SK-N-SH (cell line): Measurements from ENCODE around the gene KRAS. TPM values are rescaled to one million over a fixed set of nuclear protein-coding genes. Genes with fewer than 3 reads are reported as not detected.

Source experiments
- CTCF ChIA-PET: fragments of 300-600, 350-600 bp; formaldehyde crosslinking; extraction: SDS; loops from one replicate; lab custom pipeline; 2021; lab: Yijun Ruan, JAX
- POLR2A ChIA-PET: fragments of 350-600 bp; sonication (Branson Sonifier 250); formaldehyde crosslinking; extraction: SDS; loops from one replicate; lab custom pipeline; 2020; ENCODE audit warnings: antibody characterized with exemption, inconsistent platforms; lab: Yijun Ruan, JAX
- DNase-seq: peaks from one replicate; pipeline ENCODE4 v3.0.0; 2012
- H2AFZ ChIP-seq: fragments of 200-600 bp; sonication (generic); 2 replicates; pipeline ENCODE4 v1.8.1; 2016; ENCODE audit warnings: antibody characterized with exemption, mild to moderate bottlenecking, low read depth
- H3F3A ChIP-seq: fragments of 200-600 bp; sonication (generic); replicated peaks from 2 replicates; pipeline ENCODE3; 2016; ENCODE audit warnings: antibody characterized with exemption, mild to moderate bottlenecking; ENCODE audit not compliant: insufficient read depth
- H3K27ac ChIP-seq, 2 experiments: fragments of 200-500 bp in 1 of 2; fragments of 200-600 bp in 1 of 2; sonication (Bioruptor generic) in 1 of 2; sonication (generic), shearing (Covaris generic) in 1 of 2; 2 replicates each; pipeline versions ENCODE4 v1.5.1 to v1.6.1; 2014 to 2016; ENCODE audit warnings: low read depth in 2 of 2, inconsistent platforms in 1 of 2, low read length in 1 of 2, mild to moderate bottlenecking in 1 of 2, mixed read lengths in 1 of 2
- H3K27me3 ChIP-seq: fragments of 200-600 bp; sonication (generic), shearing (Covaris generic); 2 replicates; pipeline ENCODE4 v1.6.1; 2016; ENCODE audit warnings: mixed run types; ENCODE audit not compliant: insufficient read depth
- H3K36me3 ChIP-seq, 2 experiments: fragments of 200-500 bp in 1 of 2; fragments of 200-600 bp in 1 of 2; sonication (Bioruptor generic) in 1 of 2; sonication (generic) in 1 of 2; replicated peaks in 1 of 2; 2 replicates each; pipeline versions ENCODE3 to v1.5.1; 2014 to 2016; ENCODE audit warnings: low read length in 1 of 2, mild to moderate bottlenecking in 1 of 2; ENCODE audit not compliant: insufficient read depth in 2 of 2, control insufficient read depth in 1 of 2
- H3K4me1 ChIP-seq, 2 experiments: fragments of 200-500 bp in 1 of 2; fragments of 200-600 bp in 1 of 2; sonication (Bioruptor generic) in 1 of 2; sonication (generic), shearing (Covaris generic) in 1 of 2; 2 replicates each; pipeline versions ENCODE4 v1.5.1 to v1.6.1; 2014 to 2016; ENCODE audit warnings: low read depth in 1 of 2, low read length in 1 of 2, mixed run types in 1 of 2; ENCODE audit not compliant: insufficient read depth in 2 of 2, control insufficient read depth in 1 of 2
- H3K4me2 ChIP-seq: fragments of 200-600 bp; sonication (generic), shearing (Covaris generic); 2 replicates; pipeline ENCODE4 v1.6.1; 2017; ENCODE audit warnings: mixed run types
- H3K4me3 ChIP-seq, 2 experiments: fragments of 200-500 bp in 1 of 2; fragments of 200-600 bp in 1 of 2; sonication (Bioruptor generic) in 1 of 2; sonication (generic), shearing (Covaris generic) in 1 of 2; 2 replicates each; pipeline versions ENCODE4 v1.5.1 to v1.8.1; 2014 to 2016; ENCODE audit warnings: low read depth in 2 of 2, inconsistent platforms in 1 of 2, low read length in 1 of 2, mild to moderate bottlenecking in 1 of 2, mixed read lengths in 1 of 2, moderate library complexity in 1 of 2
- H3K79me2 ChIP-seq: fragments of 200-600 bp; sonication (generic); 2 replicates; pipeline ENCODE4 v1.8.1; 2017; ENCODE audit warnings: mild to moderate bottlenecking; ENCODE audit not compliant: insufficient read depth
- H3K9ac ChIP-seq: fragments of 200-600 bp; sonication (generic); 2 replicates; pipeline ENCODE4 v1.6.1; 2017; ENCODE audit warnings: mixed run types
- H3K9me2 ChIP-seq: fragments of 200-600 bp; sonication (generic); 2 replicates; pipeline ENCODE4 v1.6.1; 2017; ENCODE audit warnings: mixed run types
- H3K9me3 ChIP-seq: fragments of 200-600 bp; sonication (generic); 2 replicates; pipeline ENCODE4 v1.6.1; 2017; ENCODE audit warnings: mixed run types, mild to moderate bottlenecking, moderate library complexity
- H4K20me1 ChIP-seq: fragments of 200-600 bp; sonication (generic); 2 replicates; pipeline ENCODE4 v1.6.1; 2017; ENCODE audit warnings: mild to moderate bottlenecking, mixed run types; ENCODE audit not compliant: insufficient read depth
- CHD2 ChIP-seq: fragments of 150-350 bp; IDR thresholded peaks from 2 replicates; pipeline ENCODE4 v1.6.1; 2018; ENCODE audit warnings: low read length; ENCODE audit not compliant: partially characterized antibody
- EZH2phosphoT487 ChIP-seq: fragments of 200-600 bp; sonication (generic); IDR thresholded peaks from 2 replicates; pipeline ENCODE4 v1.6.1; 2017; ENCODE audit warnings: low read depth, mixed run types, mild to moderate bottlenecking, antibody characterized with exemption, moderate library complexity, borderline replicate concordance
- FOSL2 ChIP-seq: IDR thresholded peaks from 2 replicates; pipeline ENCODE4 v1.4.0; 2012; ENCODE audit warnings: low read depth, mild to moderate bottlenecking, moderate library complexity, borderline replicate concordance
- GABPA ChIP-seq: IDR thresholded peaks from 2 replicates; pipeline ENCODE4 v1.4.0; 2012; ENCODE audit warnings: low read depth, mild to moderate bottlenecking
- JUND ChIP-seq: IDR thresholded peaks from 2 replicates; pipeline ENCODE4 v1.4.0; 2012
- MEF2A ChIP-seq: IDR thresholded peaks from 2 replicates; pipeline ENCODE4 v1.4.0; 2012; ENCODE audit warnings: low read depth, borderline replicate concordance
- MXI1 ChIP-seq: IDR thresholded peaks from 2 replicates; pipeline ENCODE4 v1.6.1; 2012; ENCODE audit warnings: mild to moderate bottlenecking, low read depth, low read length, improper control_type of control experiment
- NFIC ChIP-seq: IDR thresholded peaks from 2 replicates; pipeline ENCODE4 v1.4.0; 2012; ENCODE audit warnings: borderline replicate concordance
- TAF1 ChIP-seq: IDR thresholded peaks from 2 replicates; pipeline ENCODE4 v1.6.1; 2012; ENCODE audit warnings: low read depth, mild to moderate bottlenecking, low read length, moderate library complexity, borderline replicate concordance
- WGBS: methylation state at CpG from one replicate; pipeline ENCODE4 v1.1.6; 2017; ENCODE audit warnings: low lambda C conversion rate; 5-methylcytosine and 5-hydroxymethylcytosine counted together
- polyA plus RNA-seq, 3 experiments: library from polyadenylated mRNA; depleted of rRNA; stranded (reverse); fragments of >200 nt; gene quantifications; 2 replicates each; pipeline ENCODE4 v1.2.3, GENCODE V29; 2012
- TF ChIP-seq, protein P1 (sequence below): IDR thresholded peaks from 2 replicates; pipeline ENCODE4; 2012
- TF ChIP-seq, protein P2 (sequence below): IDR thresholded peaks from 2 replicates; pipeline ENCODE4 v1.6.1; 2012; ENCODE audit warnings: mild to moderate bottlenecking, low read depth, low read length, moderate library complexity
- TF ChIP-seq, protein P3 (sequence below): IDR thresholded peaks from 2 replicates; pipeline ENCODE4 v1.4.0; 2012; ENCODE audit warnings: low read depth, borderline replicate concordance

The KRAS gene
- polyA plus RNA-seq, 1 of the 3 experiments (the other 2 are of a cell fraction): 8.0 TPM

- peaks cover 3% of the 10 kb centered on the region; the same call in 1 of the 2 replicates for H4K20me1 ChIP-seq
- H3K36me3 ChIP-seq: no peaks in the 10 kb centered on the region
- H2AFZ ChIP-seq: no peak overlapping the region
- DNase-seq: no peak
- H3K9ac ChIP-seq: no peak overlapping the region
- peaks cover 2 to 13% of the 10 kb centered on the region in 2 experiments; a peak in 3 of 4 replicates for H3K4me1 ChIP-seq
- 87% methylated on average over 4 of the region's 4 CpGs for WGBS
- ChIA-PET POLR2A (no interaction called here), CTCF (interaction anchor here (1.0 to 1.9 kb wide), 2 partner anchors 13 to 37 kb away, joined by 3 to 8 read pairs; no protein-coding TSS in a partner anchor)
- TF ChIP-seq MEF2A: no peak
- TF ChIP-seq, protein P1, sequence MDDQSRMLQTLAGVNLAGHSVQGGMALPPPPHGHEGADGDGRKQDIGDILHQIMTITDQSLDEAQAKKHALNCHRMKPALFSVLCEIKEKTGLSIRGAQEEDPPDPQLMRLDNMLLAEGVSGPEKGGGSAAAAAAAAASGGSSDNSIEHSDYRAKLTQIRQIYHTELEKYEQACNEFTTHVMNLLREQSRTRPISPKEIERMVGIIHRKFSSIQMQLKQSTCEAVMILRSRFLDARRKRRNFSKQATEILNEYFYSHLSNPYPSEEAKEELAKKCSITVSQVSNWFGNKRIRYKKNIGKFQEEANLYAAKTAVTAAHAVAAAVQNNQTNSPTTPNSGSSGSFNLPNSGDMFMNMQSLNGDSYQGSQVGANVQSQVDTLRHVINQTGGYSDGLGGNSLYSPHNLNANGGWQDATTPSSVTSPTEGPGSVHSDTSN: peak; percentile 53
- no peaks in the 10 kb centered on the region for H3K27me3 ChIP-seq
- H3K9me3 ChIP-seq: no peaks in the 10 kb centered on the region
- H3K4me3 ChIP-seq: no peak overlapping the region
- H3K4me2 ChIP-seq: no peak overlapping the region
- peaks cover 5% of the 10 kb centered on the region for H3F3A ChIP-seq
- H3K9me2 ChIP-seq: no peaks in the 10 kb centered on the region
- H3K79me2 ChIP-seq: peaks cover 9% of the 10 kb centered on the region
- no peak overlapping the region for H3K27ac ChIP-seq
Observed at GRCh38 chr12:25254271-25254880, 3.6 kb upstream of the KRAS start.

- H3K4me3 ChIP-seq: no peak overlapping the region
- H2AFZ ChIP-seq: no peak overlapping the region
Observed at GRCh38 chr12:25253371-25254068, 2.8 kb upstream of the KRAS start.

DNA sequence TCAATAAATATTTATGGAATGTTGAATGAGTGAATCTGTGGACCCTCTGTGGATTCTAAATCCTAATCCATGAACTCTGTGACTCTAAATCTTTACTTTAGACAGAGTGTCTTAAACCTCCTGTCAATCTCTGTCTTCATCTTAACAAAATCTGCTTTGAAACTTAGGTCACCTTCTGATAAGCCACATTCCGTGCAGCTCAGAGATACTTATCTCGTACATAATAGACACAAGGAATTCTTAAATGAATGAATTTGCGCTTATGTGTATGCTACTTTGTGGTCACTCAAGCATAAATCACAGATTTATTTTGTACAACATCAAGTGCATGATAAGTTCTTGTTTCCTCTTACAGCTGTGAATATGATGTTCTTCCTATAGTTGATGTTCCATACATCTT is 2.2 kb upstream of the KRAS start:
- WGBS: 94% methylated on average over 3 of the region's 3 CpGs
- no peak overlapping the region for H2AFZ ChIP-seq
- ChIA-PET CTCF (interaction anchor here (0.6 to 1.5 kb wide), 2 partner anchors 34 to 134 kb away, joined by 3 to 5 read pairs; no protein-coding TSS in a partner anchor), POLR2A (interaction anchor here (0.6 kb wide), 1 partner anchor 325 kb away, joined by 3 read pairs; no protein-coding TSS in a partner anchor)
- H4K20me1 ChIP-seq: peaks cover 11% of the 10 kb centered on the region
- peaks cover 5% of the 10 kb centered on the region for H3F3A ChIP-seq
- no peak overlapping the region for H3K4me2 ChIP-seq
- H3K4me3 ChIP-seq: no peak overlapping the region
- H3K9ac ChIP-seq: no peak overlapping the region
- no peaks in the 10 kb centered on the region for H3K9me3 ChIP-seq
- H3K79me2 ChIP-seq: peaks cover 24% of the 10 kb centered on the region
- H3K27ac ChIP-seq: no peak overlapping the region
- H3K9me2 ChIP-seq: no peaks in the 10 kb centered on the region
- H3K27me3 ChIP-seq: no peaks in the 10 kb centered on the region
- peaks cover 7 to 13% of the 10 kb centered on the region in 2 experiments; a peak in 3 of 4 replicates for H3K4me1 ChIP-seq
- DNase-seq: no peak
- TF ChIP-seq, protein P2, sequence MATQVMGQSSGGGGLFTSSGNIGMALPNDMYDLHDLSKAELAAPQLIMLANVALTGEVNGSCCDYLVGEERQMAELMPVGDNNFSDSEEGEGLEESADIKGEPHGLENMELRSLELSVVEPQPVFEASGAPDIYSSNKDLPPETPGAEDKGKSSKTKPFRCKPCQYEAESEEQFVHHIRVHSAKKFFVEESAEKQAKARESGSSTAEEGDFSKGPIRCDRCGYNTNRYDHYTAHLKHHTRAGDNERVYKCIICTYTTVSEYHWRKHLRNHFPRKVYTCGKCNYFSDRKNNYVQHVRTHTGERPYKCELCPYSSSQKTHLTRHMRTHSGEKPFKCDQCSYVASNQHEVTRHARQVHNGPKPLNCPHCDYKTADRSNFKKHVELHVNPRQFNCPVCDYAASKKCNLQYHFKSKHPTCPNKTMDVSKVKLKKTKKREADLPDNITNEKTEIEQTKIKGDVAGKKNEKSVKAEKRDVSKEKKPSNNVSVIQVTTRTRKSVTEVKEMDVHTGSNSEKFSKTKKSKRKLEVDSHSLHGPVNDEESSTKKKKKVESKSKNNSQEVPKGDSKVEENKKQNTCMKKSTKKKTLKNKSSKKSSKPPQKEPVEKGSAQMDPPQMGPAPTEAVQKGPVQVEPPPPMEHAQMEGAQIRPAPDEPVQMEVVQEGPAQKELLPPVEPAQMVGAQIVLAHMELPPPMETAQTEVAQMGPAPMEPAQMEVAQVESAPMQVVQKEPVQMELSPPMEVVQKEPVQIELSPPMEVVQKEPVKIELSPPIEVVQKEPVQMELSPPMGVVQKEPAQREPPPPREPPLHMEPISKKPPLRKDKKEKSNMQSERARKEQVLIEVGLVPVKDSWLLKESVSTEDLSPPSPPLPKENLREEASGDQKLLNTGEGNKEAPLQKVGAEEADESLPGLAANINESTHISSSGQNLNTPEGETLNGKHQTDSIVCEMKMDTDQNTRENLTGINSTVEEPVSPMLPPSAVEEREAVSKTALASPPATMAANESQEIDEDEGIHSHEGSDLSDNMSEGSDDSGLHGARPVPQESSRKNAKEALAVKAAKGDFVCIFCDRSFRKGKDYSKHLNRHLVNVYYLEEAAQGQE: no peak
- TF ChIP-seq FOSL2 (no peak), NFIC (no peak), MXI1 (no peak), JUND (no peak), CHD2 (no peak), EZH2phosphoT487 (no peak)
- TF ChIP-seq, protein P1: no peak
- peaks cover 0 to 5% of the 10 kb centered on the region in 2 experiments for H3K36me3 ChIP-seq

More at GRCh38 chr12:25253371-25254068, 2.8 kb upstream of the KRAS start:
- 87% methylated on average over 5 of the region's 5 CpGs for WGBS
- H3K9ac ChIP-seq: no peak overlapping the region
- POLR2A ChIA-PET: interaction anchor here (0.6 kb wide), 1 partner anchor 325 kb away, joined by 3 read pairs; no protein-coding TSS in a partner anchor
- H4K20me1 ChIP-seq: peaks cover 7% of the 10 kb centered on the region; the same call in 1 of the 2 replicates
- H3K9me2 ChIP-seq: no peaks in the 10 kb centered on the region
- H3K4me1 ChIP-seq: peaks cover 7 to 13% of the 10 kb centered on the region in 2 experiments; a peak in 3 of 4 replicates
- no peak for TF ChIP-seq GABPA
- no peak for TF ChIP-seq MEF2A
- TF ChIP-seq, protein P3, sequence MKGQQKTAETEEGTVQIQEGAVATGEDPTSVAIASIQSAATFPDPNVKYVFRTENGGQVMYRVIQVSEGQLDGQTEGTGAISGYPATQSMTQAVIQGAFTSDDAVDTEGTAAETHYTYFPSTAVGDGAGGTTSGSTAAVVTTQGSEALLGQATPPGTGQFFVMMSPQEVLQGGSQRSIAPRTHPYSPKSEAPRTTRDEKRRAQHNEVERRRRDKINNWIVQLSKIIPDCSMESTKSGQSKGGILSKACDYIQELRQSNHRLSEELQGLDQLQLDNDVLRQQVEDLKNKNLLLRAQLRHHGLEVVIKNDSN: no peak
- TF ChIP-seq TAF1: no peak
- H3K4me2 ChIP-seq: no peak overlapping the region
- H3K36me3 ChIP-seq: peaks cover 0 to 2% of the 10 kb centered on the region in 2 experiments
- no peak for DNase-seq
- CTCF ChIA-PET: no interaction called here
- H3K27me3 ChIP-seq: no peaks in the 10 kb centered on the region
- no peaks in the 10 kb centered on the region for H3K9me3 ChIP-seq
- peaks cover 5% of the 10 kb centered on the region for H3F3A ChIP-seq
- H3K79me2 ChIP-seq: peaks cover 18% of the 10 kb centered on the region
- H3K27ac ChIP-seq: no peak overlapping the region
